Osteoblast (primary cell): ENCODE results near the gene RB1. TPM values are rescaled to one million over a fixed set of nuclear protein-coding genes. Genes with fewer than 3 reads are reported as not detected.

Experiments
- DNase-seq: peaks from one replicate; pipeline ENCODE4 v3.0.0; 2011; ENCODE audit warnings: low spot score, mixed read lengths; ENCODE audit not compliant: insufficient read length; ENCODE audit errors: missing footprints
- H2AFZ ChIP-seq: 2 replicates; pipeline ENCODE4 v1.6.0; 2011; ENCODE audit warnings: mild to moderate bottlenecking, low read length
- H3K27ac ChIP-seq: 2 replicates; pipeline ENCODE4 v1.5.1; 2011; ENCODE audit warnings: mild to moderate bottlenecking, low read depth, low read length, moderate library complexity
- H3K27me3 ChIP-seq: 2 replicates; pipeline ENCODE4 v1.6.0; 2012; ENCODE audit warnings: mild to moderate bottlenecking, control low read depth, inconsistent platforms, low read length, moderate library complexity; ENCODE audit not compliant: insufficient read depth
- H3K36me3 ChIP-seq: 2 replicates; pipeline ENCODE4 v1.5.1; 2011; ENCODE audit warnings: mild to moderate bottlenecking, low read length, control low read depth, moderate library complexity; ENCODE audit not compliant: insufficient read depth
- H3K4me1 ChIP-seq: 2 replicates; pipeline ENCODE4 v1.5.1; 2011; ENCODE audit warnings: mild to moderate bottlenecking, low read length, control low read depth, moderate library complexity; ENCODE audit not compliant: insufficient read depth
- H3K4me2 ChIP-seq: 2 replicates; pipeline ENCODE4 v1.6.0; 2011; ENCODE audit warnings: mild to moderate bottlenecking, low read length; ENCODE audit not compliant: insufficient read depth
- H3K4me3 ChIP-seq: fragments of 200-600 bp; sonication (generic); 3 replicates; pipeline ENCODE4 v1.5.1; 2012; ENCODE audit warnings: mild to moderate bottlenecking, low read length, inconsistent platforms; ENCODE audit not compliant: insufficient read depth
- H3K79me2 ChIP-seq: 2 replicates; pipeline ENCODE4 v1.6.0; 2012; ENCODE audit warnings: mild to moderate bottlenecking, low read length, control low read depth, inconsistent platforms; ENCODE audit not compliant: insufficient read depth
- H3K9me3 ChIP-seq: 2 replicates; pipeline ENCODE4 v1.5.1; 2011; ENCODE audit warnings: low read depth, low read length, control low read depth
- H4K20me1 ChIP-seq: 2 replicates; pipeline ENCODE4 v1.6.0; 2012; ENCODE audit warnings: mild to moderate bottlenecking, low read length, control low read depth; ENCODE audit not compliant: insufficient read depth
- CTCF ChIP-seq: IDR thresholded peaks from 2 replicates; pipeline ENCODE4 v1.5.1; 2011; ENCODE audit warnings: mild to moderate bottlenecking, low read depth, low read length, moderate library complexity; ENCODE audit errors: extremely low read depth
- total RNA-seq: library from RNA; depleted of rRNA; stranded (reverse); fragments of >200 nt; gene quantifications from 2 replicates; pipeline ENCODE4 v1.2.3, GENCODE V29; 2012

RB1 gene
- total RNA-seq, 1 donor = 33.3 TPM

DNA sequence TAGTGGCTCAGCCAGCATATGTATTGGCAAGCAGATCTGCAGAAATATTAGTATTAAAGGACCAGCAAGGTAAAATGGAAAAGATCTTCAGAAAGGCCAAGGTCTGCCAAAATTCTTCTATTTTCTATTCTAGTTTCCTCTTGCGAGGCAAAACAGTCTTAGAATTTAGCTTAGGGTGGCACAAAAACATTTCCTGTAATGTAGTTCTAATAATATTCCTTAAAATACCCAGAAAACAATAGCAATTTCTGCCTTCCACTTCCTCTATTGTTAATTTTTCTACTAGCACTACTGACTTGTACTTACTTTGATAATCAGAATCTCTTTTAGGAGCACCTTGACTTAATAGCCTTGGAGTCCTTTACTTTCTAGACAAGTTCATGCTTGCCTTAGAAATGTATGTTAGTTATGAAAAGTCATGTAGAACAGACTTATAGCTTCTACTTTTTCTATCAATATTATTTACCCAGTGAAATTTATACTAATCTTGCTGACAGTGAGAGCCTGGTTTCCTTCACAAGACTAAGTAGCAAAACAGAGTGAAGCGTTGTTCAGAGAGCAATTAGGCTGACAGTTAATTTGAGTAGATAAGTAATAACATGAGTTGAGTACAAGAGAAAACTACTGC lies 133.2 kb downstream of the RB1 start:
- TF ChIP-seq CTCF = no peak
- H2AFZ ChIP-seq = peak overlapping the region; percentile 3
- no peaks in the 10 kb centered on the region for H4K20me1 ChIP-seq
- H3K36me3 ChIP-seq = no peaks in the 10 kb centered on the region
- H3K4me3 ChIP-seq = no peak overlapping the region
- peak overlapping the region; percentile 12 for H3K4me2 ChIP-seq
- H3K4me1 ChIP-seq = peaks cover 19% of the 10 kb centered on the region
- no peaks in the 10 kb centered on the region for H3K79me2 ChIP-seq
- no peak for DNase-seq
- H3K9me3 ChIP-seq = no peaks in the 10 kb centered on the region
- H3K27me3 ChIP-seq = no peaks in the 10 kb centered on the region
- no peak overlapping the region for H3K27ac ChIP-seq

GRCh38 chr13:48437371-48437770 lies 133.8 kb downstream of the RB1 start:
- Histone ChIP-seq H3K4me3 (no peak overlapping the region), H3K36me3 (no peaks in the 10 kb centered on the region), H3K4me1 (peaks cover 13% of the 10 kb centered on the region), H3K27ac (no peak overlapping the region), H2AFZ (no peak overlapping the region), H4K20me1 (no peaks in the 10 kb centered on the region), H3K4me2 (peak overlapping the region; percentile 12), H3K79me2 (no peaks in the 10 kb centered on the region), H3K9me3 (no peaks in the 10 kb centered on the region), H3K27me3 (no peaks in the 10 kb centered on the region)
- TF ChIP-seq CTCF = no peak
- no peak for DNase-seq

- Histone ChIP-seq H3K9me3 (no peaks in the 10 kb centered on the region), H3K79me2 (peaks cover 6% of the 10 kb centered on the region), H3K4me3 (no peak overlapping the region), H3K27ac (no peak overlapping the region), H3K4me2 (peak overlapping the region; percentile 23), H3K36me3 (no peaks in the 10 kb centered on the region), H3K27me3 (no peaks in the 10 kb centered on the region), H4K20me1 (no peaks in the 10 kb centered on the region), H2AFZ (no peak overlapping the region), H3K4me1 (peaks cover 18% of the 10 kb centered on the region)
- no peak for TF ChIP-seq CTCF
- DNase-seq = no peak
These were observed 140.1 kb downstream of the RB1 start for GRCh38 chr13:48443442-48444208.

GRCh38 chr13:48446464-48446863 lies 142.9 kb downstream of the RB1 start:
- TF ChIP-seq CTCF = no peak
- Histone ChIP-seq H3K4me2 (peak overlapping the region; percentile 24), H3K4me3 (no peak overlapping the region), H3K36me3 (no peaks in the 10 kb centered on the region), H3K27ac (peak overlapping the region; percentile 34), H3K9me3 (no peaks in the 10 kb centered on the region), H3K27me3 (no peaks in the 10 kb centered on the region), H3K79me2 (peaks cover 13% of the 10 kb centered on the region), H2AFZ (no peak overlapping the region), H3K4me1 (peaks cover 29% of the 10 kb centered on the region), H4K20me1 (no peaks in the 10 kb centered on the region)
- no peak for DNase-seq
